Liver (tissue), 3 donors: Measurements from ENCODE around the gene GNG7.

ENCODE experiments used
- FOXA1 ChIP-seq: IDR thresholded peaks from 2 replicates; pipeline ENCODE4 v1.6.1; 2016; ENCODE audit warnings: antibody characterized with exemption
- JUND ChIP-seq, 2 donors: IDR thresholded peaks; 2 replicates each; pipeline ENCODE4 v1.6.1; 2016; ENCODE audit warnings: antibody characterized with exemption in 2 of 2
- MAX ChIP-seq: IDR thresholded peaks from 2 replicates; pipeline ENCODE4 v1.6.1; 2016; ENCODE audit warnings: antibody characterized with exemption
- RAD21 ChIP-seq, 2 donors: IDR thresholded peaks; 2 replicates each; pipeline ENCODE4 v1.6.1; 2016; ENCODE audit warnings: antibody characterized with exemption in 2 of 2, mild to moderate bottlenecking in 2 of 2
- REST ChIP-seq: IDR thresholded peaks from 2 replicates; pipeline ENCODE4 v1.6.1; 2016; ENCODE audit warnings: antibody characterized with exemption, mild to moderate bottlenecking
- SP1 ChIP-seq: IDR thresholded peaks from 2 replicates; pipeline ENCODE4 v1.6.1; 2018; ENCODE audit warnings: antibody characterized with exemption, mild to moderate bottlenecking
- TAF1 ChIP-seq: conservative IDR thresholded peaks from 2 replicates; pipeline ENCODE4 v1.6.1; 2016; ENCODE audit warnings: antibody characterized with exemption, mild to moderate bottlenecking
- YY1 ChIP-seq: IDR thresholded peaks from 2 replicates; pipeline ENCODE4 v1.6.1; 2016; ENCODE audit warnings: antibody characterized with exemption, mild to moderate bottlenecking
- ZBTB33 ChIP-seq: IDR thresholded peaks from 2 replicates; pipeline ENCODE4 v1.6.1; 2016; ENCODE audit warnings: antibody characterized with exemption
- TF ChIP-seq, protein P1 (sequence below): fragments of 150-350 bp; IDR thresholded peaks from 2 replicates; pipeline ENCODE4 v1.5.1; 2017; ENCODE audit warnings: improper control_type of control experiment, low read depth, low read length; ENCODE audit not compliant: missing input control
- donor health status: healthy.
- donor health status: healthy.

- TF ChIP-seq, protein P1, sequence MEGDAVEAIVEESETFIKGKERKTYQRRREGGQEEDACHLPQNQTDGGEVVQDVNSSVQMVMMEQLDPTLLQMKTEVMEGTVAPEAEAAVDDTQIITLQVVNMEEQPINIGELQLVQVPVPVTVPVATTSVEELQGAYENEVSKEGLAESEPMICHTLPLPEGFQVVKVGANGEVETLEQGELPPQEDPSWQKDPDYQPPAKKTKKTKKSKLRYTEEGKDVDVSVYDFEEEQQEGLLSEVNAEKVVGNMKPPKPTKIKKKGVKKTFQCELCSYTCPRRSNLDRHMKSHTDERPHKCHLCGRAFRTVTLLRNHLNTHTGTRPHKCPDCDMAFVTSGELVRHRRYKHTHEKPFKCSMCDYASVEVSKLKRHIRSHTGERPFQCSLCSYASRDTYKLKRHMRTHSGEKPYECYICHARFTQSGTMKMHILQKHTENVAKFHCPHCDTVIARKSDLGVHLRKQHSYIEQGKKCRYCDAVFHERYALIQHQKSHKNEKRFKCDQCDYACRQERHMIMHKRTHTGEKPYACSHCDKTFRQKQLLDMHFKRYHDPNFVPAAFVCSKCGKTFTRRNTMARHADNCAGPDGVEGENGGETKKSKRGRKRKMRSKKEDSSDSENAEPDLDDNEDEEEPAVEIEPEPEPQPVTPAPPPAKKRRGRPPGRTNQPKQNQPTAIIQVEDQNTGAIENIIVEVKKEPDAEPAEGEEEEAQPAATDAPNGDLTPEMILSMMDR: no peak
- no peak for TF ChIP-seq TAF1
- TF ChIP-seq SP1: no peak
- TF ChIP-seq MAX: no peak
- TF ChIP-seq FOXA1: no peak
- TF ChIP-seq YY1: no peak
- TF ChIP-seq JUND (IDR thresholded peaks at IDR 0.05): no peak
- no peak for TF ChIP-seq REST
- no peak for TF ChIP-seq ZBTB33
- TF ChIP-seq RAD21 (IDR thresholded peaks at IDR 0.05): no peak
Measured at GRCh38 chr19:2514981-2515518, 187.4 kb downstream of the GNG7 start.
